Glomerular endothelial cell (primary cell): Measurements from ENCODE around the gene ATP2B2. TPM values are rescaled to one million over a fixed set of nuclear protein-coding genes. Genes with fewer than 3 reads are reported as not detected.

Source experiments
- DNase-seq: peaks from one replicate; pipeline ENCODE4 v3.0.0-alpha.2; 2011; ENCODE audit warnings: low read depth, low spot score; ENCODE audit errors: extremely low read depth
- total RNA-seq: library from RNA; depleted of rRNA; stranded (reverse); fragments of >200 nt; gene quantifications from 2 replicates; pipeline ENCODE4 v1.2.3, GENCODE V29; 2015

Gene ATP2B2
- total RNA-seq, 1 donor from 2014 or later, result not detected

GRCh38 chr3:10289077-10289476 is 216.3 kb downstream of the ATP2B2 start:
- no peak for DNase-seq

- DNase-seq, result no peak
Measured at GRCh38 chr3:10288575-10288960, 216.8 kb downstream of the ATP2B2 start.

- no peak for DNase-seq
Measured at GRCh38 chr3:10287936-10288574, 217.3 kb downstream of the ATP2B2 start.

GRCh38 chr3:10286596-10287295 is 218.6 kb downstream of the ATP2B2 start:
- DNase-seq, result peak; percentile 51

- DNase-seq, result no peak
Measured at GRCh38 chr3:10286133-10286524, 219.3 kb downstream of the ATP2B2 start.

GRCh38 chr3:10285272-10286132 is 219.9 kb downstream of the ATP2B2 start:
- DNase-seq, result no peak

- DNase-seq, result no peak
Measured at GRCh38 chr3:10284496-10284895, 220.9 kb downstream of the ATP2B2 start.

GRCh38 chr3:10283638-10284037 is 221.7 kb downstream of the ATP2B2 start:
- DNase-seq, result no peak

- no peak for DNase-seq
Measured at GRCh38 chr3:10281951-10282350, 223.4 kb downstream of the ATP2B2 start.

- no peak for DNase-seq
Measured at GRCh38 chr3:10280571-10280970, 224.8 kb downstream of the ATP2B2 start.

GRCh38 chr3:10280177-10280529 is 225.2 kb downstream of the ATP2B2 start:
- DNase-seq, result no peak

GRCh38 chr3:10279384-10280176 is 225.8 kb downstream of the ATP2B2 start:
- no peak for DNase-seq

GRCh38 chr3:10278501-10278900 is 226.9 kb downstream of the ATP2B2 start:
- no peak for DNase-seq

- no peak for DNase-seq
Measured at GRCh38 chr3:10277115-10277625, 228.2 kb downstream of the ATP2B2 start.

- no peak for DNase-seq
Measured at GRCh38 chr3:10274601-10275000, 230.8 kb downstream of the ATP2B2 start.

Other genes with a start within 250 kb of the ATP2B2 start
- gene GHRL, start 212.6 kb downstream of the ATP2B2 start, total RNA-seq, result not detected in 2 replicates
- 185 and 191 TPM in 2 replicates for gene SEC13, start 184.5 kb downstream of the ATP2B2 start, total RNA-seq